ENCODE data around the gene PCDHGA1.

GRCh38 chr5:141495453-141495811 lies 165.1 kb downstream of the PCDHGA1 start:
- TF ChIP-seq, protein P1, sequence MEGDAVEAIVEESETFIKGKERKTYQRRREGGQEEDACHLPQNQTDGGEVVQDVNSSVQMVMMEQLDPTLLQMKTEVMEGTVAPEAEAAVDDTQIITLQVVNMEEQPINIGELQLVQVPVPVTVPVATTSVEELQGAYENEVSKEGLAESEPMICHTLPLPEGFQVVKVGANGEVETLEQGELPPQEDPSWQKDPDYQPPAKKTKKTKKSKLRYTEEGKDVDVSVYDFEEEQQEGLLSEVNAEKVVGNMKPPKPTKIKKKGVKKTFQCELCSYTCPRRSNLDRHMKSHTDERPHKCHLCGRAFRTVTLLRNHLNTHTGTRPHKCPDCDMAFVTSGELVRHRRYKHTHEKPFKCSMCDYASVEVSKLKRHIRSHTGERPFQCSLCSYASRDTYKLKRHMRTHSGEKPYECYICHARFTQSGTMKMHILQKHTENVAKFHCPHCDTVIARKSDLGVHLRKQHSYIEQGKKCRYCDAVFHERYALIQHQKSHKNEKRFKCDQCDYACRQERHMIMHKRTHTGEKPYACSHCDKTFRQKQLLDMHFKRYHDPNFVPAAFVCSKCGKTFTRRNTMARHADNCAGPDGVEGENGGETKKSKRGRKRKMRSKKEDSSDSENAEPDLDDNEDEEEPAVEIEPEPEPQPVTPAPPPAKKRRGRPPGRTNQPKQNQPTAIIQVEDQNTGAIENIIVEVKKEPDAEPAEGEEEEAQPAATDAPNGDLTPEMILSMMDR (conservative IDR thresholded peaks at IDR 0.05; ENCODE audit: low read depth, low read length): no peak
- no peak for TF ChIP-seq EZH2 (IDR thresholded peaks at IDR 0.05; ENCODE audit: low read length, unreplicated experiment)
- no peak for TF ChIP-seq EZH2phosphoT487 (IDR thresholded peaks at IDR 0.05; ENCODE audit: borderline replicate concordance, low read length)
